Measurements from ENCODE around the gene DNAJB4. TPM values are rescaled to one million over a fixed set of nuclear protein-coding genes. Genes with fewer than 3 reads are reported as not detected.

Gene DNAJB4
- total and polyA plus RNA-seq, 2 of the 8 experiments (the other 6 are each of a cell fraction or from before 2014, with no cell fraction given) = 6.6 to 21.8 TPM

- H3K27me3 ChIP-seq (replicated peaks in 1 of 4; ENCODE audit: control insufficient read depth in 3 of 4, extremely low read depth in 1 of 4, insufficient read depth in 3 of 4, low read length in 3 of 4) = no peaks in the 10 kb centered on the region; a peak in 1 of 7 replicates
- no peak overlapping the region for H3K23ac ChIP-seq (ENCODE audit: insufficient read length)
- FAIRE-seq (no peak), DNase-seq (ENCODE audit: low read depth in 1 of 2, low spot score in 2 of 2) (no peak)
- no peak overlapping the region for H4K5ac ChIP-seq (ENCODE audit: insufficient read length, low read depth, low read length)
- H3K9ac ChIP-seq (replicated peaks in 1 of 4; ENCODE audit: extremely low read depth in 1 of 4, low read depth in 3 of 4, low read length in 3 of 4) = no peak overlapping the region; a peak in 1 of 7 replicates
- no peak overlapping the region for H3K18ac ChIP-seq (ENCODE audit: extremely low read depth, low read length)
- 91% methylated on average over 2 of the region's 2 CpGs; no CpG with 5 or more reads in 1 of the 2 experiments for WGBS, 2 experiments (ENCODE audit: extremely low coverage in 1 of 2, insufficient coverage in 1 of 2, insufficient read length in 1 of 2, insufficient replicate concordance in 2 of 2, low coverage in 1 of 2, low lambda C conversion rate in 2 of 2, missing lambda C conversion rate in 1 of 2)
- H2BK15ac ChIP-seq (ENCODE audit: low read length) = no peak overlapping the region
- H2BK120ac ChIP-seq (replicated peaks; ENCODE audit: low read depth, low read length) = no peak overlapping the region
- ChIA-PET POLR2A (ENCODE audit: partially characterized antibody) (interaction anchor here (1.4 kb wide), 1 partner anchor 72 kb away, joined by 3 read pairs; no protein-coding TSS in a partner anchor), CTCF (ENCODE audit: partially characterized antibody) (interaction anchor here (1.1 to 1.2 kb wide), 2 partner anchors 9 to 62 kb away, joined by 3 to 4 read pairs; no protein-coding TSS in a partner anchor)
- H2BK5ac ChIP-seq (ENCODE audit: low read depth, low read length) = no peak overlapping the region
- no peak overlapping the region for H2AK5ac ChIP-seq (ENCODE audit: low read depth, low read length)
- H3K36me3 ChIP-seq (ENCODE audit: control insufficient read depth in 2 of 4, insufficient read depth in 4 of 4, low read length in 3 of 4) = no peaks in the 10 kb centered on the region
- no peaks in the 10 kb centered on the region for H3K23me2 ChIP-seq (ENCODE audit: low read depth, low read length)
- no peak overlapping the region for H3K14ac ChIP-seq (ENCODE audit: insufficient read length)
- no peak overlapping the region for H2BK12ac ChIP-seq (ENCODE audit: low read depth, low read length)
- H3K56ac ChIP-seq (replicated peaks; ENCODE audit: insufficient read length, low read depth, low read length) = no peak overlapping the region
- no peak overlapping the region for H4K91ac ChIP-seq (replicated peaks; ENCODE audit: insufficient read length, low read length)
- no peaks in the 10 kb centered on the region for H3K9me3 ChIP-seq (ENCODE audit: insufficient read depth in 2 of 2, low read depth in 1 of 2, low read length in 1 of 2)
- no peak overlapping the region for H3K4ac ChIP-seq (replicated peaks; ENCODE audit: insufficient read length, low read depth, low read length)
- H3K27ac ChIP-seq (ENCODE audit: low read depth, low read length) = no peak overlapping the region
- H2BK20ac ChIP-seq (ENCODE audit: low read length) = no peak overlapping the region
- H3K79me2 ChIP-seq (ENCODE audit: control insufficient read depth in 1 of 2, insufficient read depth in 2 of 2, low read length in 2 of 2) = no peaks in the 10 kb centered on the region
- peaks cover 0 to 4% (median 0%) of the 10 kb centered on the region in 4 experiments; a peak in 1 of 7 replicates for H3K4me1 ChIP-seq (replicated peaks in 1 of 4; ENCODE audit: control insufficient read depth in 3 of 4, insufficient read depth in 4 of 4, low read length in 3 of 4)
- no peak overlapping the region for H3K4me2 ChIP-seq (ENCODE audit: insufficient read depth in 1 of 2, low read depth in 2 of 2, low read length in 2 of 2)
- no peaks in the 10 kb centered on the region for H3K79me1 ChIP-seq (ENCODE audit: low read depth, low read length)
- no peaks in the 10 kb centered on the region for H4K20me1 ChIP-seq (replicated peaks in 1 of 2; ENCODE audit: control insufficient read depth in 1 of 2, insufficient read depth in 2 of 2, low read length in 2 of 2)
- TF ChIP-seq EGR1 (IDR thresholded peaks at IDR 0.05; ENCODE audit: borderline replicate concordance, low read depth, low read length) = no peak
- TF ChIP-seq BCL11A (IDR thresholded peaks at IDR 0.05; ENCODE audit: low read depth in 2 of 2, low read length in 2 of 2) = no peak
- no peak for TF ChIP-seq CBX5 (IDR thresholded peaks at IDR 0.05; ENCODE audit: low read depth, low read length)
- no peak for TF ChIP-seq SP1 (IDR thresholded peaks at IDR 0.05; ENCODE audit: low read depth, low read length)
- no peak for TF ChIP-seq GABPA (IDR thresholded peaks at IDR 0.05; ENCODE audit: borderline replicate concordance, insufficient read depth, low read length)
- TF ChIP-seq TEAD4 (IDR thresholded peaks at IDR 0.05; ENCODE audit: low read depth, low read length) = no peak
- H2AFZ ChIP-seq (ENCODE audit: low read length) = no peak overlapping the region
- no peak overlapping the region for H3K4me3 ChIP-seq (ENCODE audit: extremely low read depth in 1 of 4, insufficient read depth in 2 of 4, low read depth in 3 of 4, low read length in 4 of 4)
- H4K8ac ChIP-seq (ENCODE audit: extremely low read depth, insufficient read depth, low read length) = no peak overlapping the region
These were observed 48.1 kb downstream of the DNAJB4 start for GRCh38 chr1:78052685-78053405.
